IMR-90 (cell line): Measurements from ENCODE around the gene NDNF. TPM values are rescaled to one million over a fixed set of nuclear protein-coding genes. Genes with fewer than 3 reads are reported as not detected.

Source experiments
- ATAC-seq: fragments of 200-7000 bp; cut with Tn5 transposase; 2 replicates; pipeline ENCODE4 v1.9.1; 2020; ENCODE audit warnings: low read depth, mild to moderate bottlenecking, moderate library complexity
- BruUV-seq: library from RNA; stranded (reverse); fragments of 400-500 nt; replicated peaks from 2 replicates; lab custom pipeline; 2021; lab: Mats Ljungman, UMichigan
- CTCF ChIA-PET: fragments of 300-600 bp; formaldehyde crosslinking; extraction: SDS; loops from one replicate; lab custom pipeline; 2021; ENCODE audit warnings: antibody characterized with exemption; lab: Yijun Ruan, JAX
- POLR2A ChIA-PET: fragments of 300-600 bp; sonication (Branson Sonifier 250); formaldehyde crosslinking; loops from one replicate; lab custom pipeline; 2022; ENCODE audit warnings: antibody characterized with exemption; ENCODE audit not compliant: unreplicated experiment; lab: Charles Lee
- DNase-seq: peaks from one replicate; pipeline ENCODE4 v3.0.0; 2013
- H2AFZ ChIP-seq: replicated peaks from 2 replicates; pipeline ENCODE3; 2013; ENCODE audit warnings: low read length, mild to moderate bottlenecking; ENCODE audit not compliant: poor library complexity
- H2AK5ac ChIP-seq: 2 replicates; pipeline ENCODE4 v1.6.1; 2013; ENCODE audit warnings: low read depth, low read length, inconsistent platforms
- H2AK9ac ChIP-seq: replicated peaks from 2 replicates; pipeline ENCODE3; 2013; ENCODE audit warnings: mild to moderate bottlenecking, low read depth, low read length, moderate library complexity; ENCODE audit not compliant: poor library complexity
- H2BK120ac ChIP-seq: 2 replicates; pipeline ENCODE4 v1.6.1; 2013; ENCODE audit warnings: low read depth, low read length, inconsistent platforms
- H2BK15ac ChIP-seq: 3 replicates; pipeline ENCODE4 v1.6.1; 2013; ENCODE audit warnings: low read depth, low read length, inconsistent platforms
- H2BK20ac ChIP-seq: 2 replicates; pipeline ENCODE4 v1.6.1; 2013; ENCODE audit warnings: low read depth, mild to moderate bottlenecking, inconsistent platforms, low read length, moderate library complexity
- H2BK5ac ChIP-seq: 2 replicates; pipeline ENCODE4 v1.6.1; 2013; ENCODE audit warnings: mild to moderate bottlenecking, low read depth, low read length, inconsistent platforms; ENCODE audit not compliant: poor library complexity, severe bottlenecking
- H3K14ac ChIP-seq: replicated peaks from 2 replicates; pipeline ENCODE4 v1.6.1; 2013; ENCODE audit warnings: low read depth, low read length, inconsistent platforms
- H3K18ac ChIP-seq: 2 replicates; pipeline ENCODE4 v1.6.1; 2013; ENCODE audit warnings: low read depth, low read length, control low read depth
- H3K23ac ChIP-seq: 2 replicates; pipeline ENCODE4 v1.6.1; 2013; ENCODE audit warnings: low read depth, low read length, inconsistent platforms
- H3K27ac ChIP-seq: 2 replicates; pipeline ENCODE4 v1.5.1; 2013; ENCODE audit warnings: mild to moderate bottlenecking, control low read depth, low read length; ENCODE audit not compliant: insufficient read depth
- H3K27me3 ChIP-seq: 2 replicates; pipeline ENCODE4 v1.6.1; 2013; ENCODE audit warnings: low read length; ENCODE audit not compliant: control insufficient read depth, insufficient read depth
- H3K36me3 ChIP-seq: 2 replicates; pipeline ENCODE4 v1.6.1; 2013; ENCODE audit warnings: low read length, mixed read lengths; ENCODE audit not compliant: control insufficient read depth, insufficient read depth
- H3K4ac ChIP-seq: 2 replicates; pipeline ENCODE4 v1.6.1; 2013; ENCODE audit warnings: low read depth, low read length, inconsistent platforms
- H3K4me1 ChIP-seq: 2 replicates; pipeline ENCODE4 v1.6.1; 2013; ENCODE audit warnings: low read length, mixed read lengths; ENCODE audit not compliant: control insufficient read depth, insufficient read depth
- H3K4me2 ChIP-seq: 2 replicates; pipeline ENCODE4 v1.6.1; 2013; ENCODE audit warnings: low read depth, mild to moderate bottlenecking, control low read depth, low read length, moderate library complexity
- H3K4me3 ChIP-seq: 2 replicates; pipeline ENCODE4 v1.5.1; 2013; ENCODE audit warnings: low read depth, mild to moderate bottlenecking, control low read depth, low read length, moderate library complexity; ENCODE audit not compliant: insufficient read depth
- H3K56ac ChIP-seq: 2 replicates; pipeline ENCODE4 v1.6.1; 2013; ENCODE audit warnings: low read length, inconsistent platforms; ENCODE audit not compliant: insufficient read depth; ENCODE audit errors: extremely low read depth
- H3K79me1 ChIP-seq, 2 experiments: 2 replicates each; pipeline ENCODE4 v1.6.1; 2013; ENCODE audit warnings: low read length in 2 of 2, inconsistent platforms in 1 of 2, low read depth in 1 of 2
- H3K9ac ChIP-seq: 2 replicates; pipeline ENCODE4 v1.6.1; 2013; ENCODE audit warnings: low read depth, low read length, control low read depth
- H3K9me1 ChIP-seq: 2 replicates; pipeline ENCODE4 v1.6.1; 2013; ENCODE audit warnings: low read length, inconsistent platforms; ENCODE audit not compliant: insufficient read depth
- H3K9me3 ChIP-seq: 2 replicates; pipeline ENCODE4 v1.6.1; 2013; ENCODE audit warnings: low read length; ENCODE audit not compliant: control insufficient read depth, insufficient read depth
- H4K20me1 ChIP-seq: 2 replicates; pipeline ENCODE4 v1.6.1; 2013; ENCODE audit warnings: low read length, inconsistent platforms; ENCODE audit not compliant: insufficient read depth
- H4K5ac ChIP-seq: 2 replicates; pipeline ENCODE4 v1.6.1; 2013; ENCODE audit warnings: mild to moderate bottlenecking, low read depth, low read length, control low read depth
- H4K8ac ChIP-seq, 2 experiments: 2 replicates each; pipeline ENCODE4 v1.6.1; 2013; ENCODE audit warnings: low read depth in 2 of 2, low read length in 2 of 2, control low read depth in 1 of 2, inconsistent platforms in 1 of 2
- H4K91ac ChIP-seq: 2 replicates; pipeline ENCODE4 v1.6.1; 2013; ENCODE audit warnings: low read depth, low read length, inconsistent platforms; ENCODE audit not compliant: insufficient read depth
- CEBPB ChIP-seq: IDR thresholded peaks from 2 replicates; pipeline ENCODE4 v1.6.1; 2012; ENCODE audit warnings: low read depth, low read length, improper control_type of control experiment
- CHD1 ChIP-seq: IDR thresholded peaks from 2 replicates; pipeline ENCODE4 v1.6.1; 2012; ENCODE audit warnings: low read depth, low read length, improper control_type of control experiment
- FOS ChIP-seq: fragments of 150-350 bp; IDR thresholded peaks from 2 replicates; pipeline ENCODE4 v1.6.1; 2016; ENCODE audit warnings: low read depth, low read length
- MAFK ChIP-seq: IDR thresholded peaks from 2 replicates; pipeline ENCODE4 v1.6.1; 2012; ENCODE audit warnings: low read depth, low read length, improper control_type of control experiment
- MXI1 ChIP-seq: IDR thresholded peaks from 2 replicates; pipeline ENCODE4 v1.6.1; 2012; ENCODE audit warnings: low read depth, mild to moderate bottlenecking, low read length, moderate library complexity, borderline replicate concordance
- POLR2A ChIP-seq: IDR thresholded peaks from 2 replicates; pipeline ENCODE4 v1.6.1; 2012; ENCODE audit warnings: mild to moderate bottlenecking, low read depth, low read length
- RAD21 ChIP-seq: IDR thresholded peaks from 2 replicates; pipeline ENCODE4 v1.6.1; 2012; ENCODE audit warnings: low read length, improper control_type of control experiment
- RCOR1 ChIP-seq: IDR thresholded peaks from 2 replicates; pipeline ENCODE4 v1.6.1; 2012; ENCODE audit warnings: mild to moderate bottlenecking, low read length, improper control_type of control experiment; ENCODE audit not compliant: insufficient replicate concordance
- RFX5 ChIP-seq: IDR thresholded peaks from 2 replicates; pipeline ENCODE4 v1.8.0; 2012; ENCODE audit warnings: low read depth, mild to moderate bottlenecking, low read length, moderate library complexity
- SMC3 ChIP-seq: fragments of 150-350 bp; IDR thresholded peaks from 2 replicates; pipeline ENCODE4 v1.6.1; 2016; ENCODE audit warnings: low read depth, mild to moderate bottlenecking, antibody characterized with exemption, low read length, moderate library complexity
- WGBS, 2 experiments: methylation state at CpG; one replicate each; pipeline versions ENCODE4 v1.1.5 to v1.1.7; 2013; ENCODE audit warnings: missing lambda C conversion rate in 2 of 2; ENCODE audit not compliant: insufficient read length in 1 of 2; ENCODE audit errors: extremely low coverage in 2 of 2; 5-methylcytosine and 5-hydroxymethylcytosine counted together
- dilution Hi-C: fragments of 300-500 bp; cut with HindIII; formaldehyde crosslinking; loops from one replicate; pipeline ENCODE4 v1.14.3; 2018; ENCODE audit warnings: low sequenced_read_pairs; ENCODE audit not compliant: unreplicated experiment
- in situ Hi-C: fragments of 300-500 bp; cut with MboI; formaldehyde crosslinking; loops from 3 replicates; pipeline ENCODE4 v1.14.3; 2019; ENCODE audit warnings: low sequenced_read_pairs, inconsistent platforms, mixed read lengths
- intact Hi-C: fragments of 100-400 bp; cut with micrococcal nuclease; formaldehyde crosslinking; loops from 2 replicates; pipeline ENCODE4 v1.10.0; 2022
- polyA plus RNA-seq, 3 experiments: library from polyadenylated mRNA; depleted of rRNA; stranded (reverse); fragments of >200 nt; gene quantifications; 2 replicates each; pipeline ENCODE4 v1.2.3, GENCODE V29; 2012; ENCODE audit warnings: low replicate concordance in 1 of 3
- total RNA-seq: library from RNA; depleted of rRNA; stranded (reverse); fragments of >200 nt; gene quantifications from 2 replicates; pipeline ENCODE4 v1.2.3, GENCODE V29; 2012
- TF ChIP-seq, protein P1 (sequence below): fragments of 150-350 bp; IDR thresholded peaks from 2 replicates; pipeline ENCODE4 v1.6.1; 2016; ENCODE audit warnings: low read depth, mild to moderate bottlenecking, low read length, moderate library complexity, borderline replicate concordance

Gene NDNF
- total and polyA plus RNA-seq, 2 of the 4 experiments (the other 2 are of a cell fraction): under 0.01 TPM; not detected in 1

DNA sequence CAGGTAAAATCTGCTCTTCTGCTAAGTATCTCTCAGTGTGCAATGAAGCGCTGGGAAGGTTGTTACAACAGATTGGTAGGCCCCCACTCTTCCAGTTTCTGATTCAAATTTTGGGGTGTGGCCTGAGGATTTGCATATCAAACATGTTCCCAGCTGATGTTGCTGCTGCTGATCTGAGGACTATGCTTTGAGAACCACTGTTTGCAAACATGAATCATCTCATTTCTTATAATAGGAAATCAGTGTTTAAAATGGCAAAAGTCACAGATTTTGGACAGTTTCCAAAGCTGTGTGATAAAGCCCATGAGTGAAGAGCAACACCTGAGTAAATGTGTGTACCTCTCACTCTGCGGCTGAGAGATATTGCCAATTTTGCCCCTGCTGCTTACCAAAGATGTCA is 36.2 kb upstream of the NDNF start:
- H4K91ac ChIP-seq: no peak overlapping the region
- no peak overlapping the region for H2BK5ac ChIP-seq
- H2AK9ac ChIP-seq: no peak overlapping the region
- no peak overlapping the region for H3K9ac ChIP-seq
- no peak for DNase-seq
- H4K20me1 ChIP-seq: no peaks in the 10 kb centered on the region
- H3K4me1 ChIP-seq: no peaks in the 10 kb centered on the region
- no peak overlapping the region for H3K27ac ChIP-seq
- no peaks in the 10 kb centered on the region for H3K36me3 ChIP-seq
- H3K4ac ChIP-seq: no peak overlapping the region
- TF ChIP-seq POLR2A (no peak), MXI1 (no peak), RCOR1 (no peak), SMC3 (no peak), CHD1 (no peak), FOS (no peak), MAFK (no peak), RFX5 (no peak), RAD21 (no peak), CEBPB (no peak)
- TF ChIP-seq, protein P1, sequence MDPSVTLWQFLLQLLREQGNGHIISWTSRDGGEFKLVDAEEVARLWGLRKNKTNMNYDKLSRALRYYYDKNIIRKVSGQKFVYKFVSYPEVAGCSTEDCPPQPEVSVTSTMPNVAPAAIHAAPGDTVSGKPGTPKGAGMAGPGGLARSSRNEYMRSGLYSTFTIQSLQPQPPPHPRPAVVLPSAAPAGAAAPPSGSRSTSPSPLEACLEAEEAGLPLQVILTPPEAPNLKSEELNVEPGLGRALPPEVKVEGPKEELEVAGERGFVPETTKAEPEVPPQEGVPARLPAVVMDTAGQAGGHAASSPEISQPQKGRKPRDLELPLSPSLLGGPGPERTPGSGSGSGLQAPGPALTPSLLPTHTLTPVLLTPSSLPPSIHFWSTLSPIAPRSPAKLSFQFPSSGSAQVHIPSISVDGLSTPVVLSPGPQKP: no peak
- H3K9me1 ChIP-seq: no peaks in the 10 kb centered on the region
- ChIA-PET POLR2A (no interaction called here), CTCF (no interaction called here)
- dilution Hi-C loops (no loop called here), intact Hi-C loops (no loop called here), in situ Hi-C loops (loop anchor here (10.0 kb wide), 1 partner anchor 944 kb away; no protein-coding TSS in a partner anchor)
- no CpG with 5 or more reads among the region's 2 CpGs for WGBS, 2 experiments
- H3K14ac ChIP-seq: no peak overlapping the region
- H2BK20ac ChIP-seq: no peak overlapping the region
- H4K8ac ChIP-seq: no peak overlapping the region
- no peaks in the 10 kb centered on the region for H3K79me1 ChIP-seq
- no peaks in the 10 kb centered on the region for H3K9me3 ChIP-seq
- H2AFZ ChIP-seq: no peak overlapping the region
- H3K4me3 ChIP-seq: no peak overlapping the region
- no peak for ATAC-seq
- no peak overlapping the region for H4K5ac ChIP-seq
- peaks cover 2% of the 10 kb centered on the region; the same call in 1 of the 2 replicates for H3K27me3 ChIP-seq
- no TSS peak for BruUV-seq
- H2AK5ac ChIP-seq: no peak overlapping the region
- no peak overlapping the region for H2BK120ac ChIP-seq
- H3K4me2 ChIP-seq: no peak overlapping the region
- H3K18ac ChIP-seq: no peak overlapping the region
- no peak overlapping the region for H3K23ac ChIP-seq
- H2BK15ac ChIP-seq: no peak overlapping the region
- H3K56ac ChIP-seq: no peak overlapping the region
